VCaP (cell line): Measurements from ENCODE around the gene ZFHX3.

ENCODE experiments used
- H3K27ac ChIP-seq: fragments of 450-650 bp; 2 replicates; pipeline ENCODE4 v1.5.1; 2017
- CTCF ChIP-seq: fragments of 450-650 bp; conservative IDR thresholded peaks from 2 replicates; pipeline ENCODE4 v1.5.1; 2017; ENCODE audit warnings: mild to moderate bottlenecking, moderate library complexity

ZFHX3 gene

GRCh38 chr16:72970656-72971055 is 77.3 kb downstream of the ZFHX3 start:
- TF ChIP-seq CTCF = no peak

GRCh38 chr16:72969812-72970211 is 78.1 kb downstream of the ZFHX3 start:
- H3K27ac ChIP-seq = no peak overlapping the region
- TF ChIP-seq CTCF = no peak

More at GRCh38 chr16:72970656-72971055, 77.3 kb downstream of the ZFHX3 start:
- H3K27ac ChIP-seq = no peak overlapping the region

- H3K27ac ChIP-seq = no peak overlapping the region
- no peak for TF ChIP-seq CTCF
Observed at GRCh38 chr16:72969146-72969545, 78.8 kb downstream of the ZFHX3 start.

DNA sequence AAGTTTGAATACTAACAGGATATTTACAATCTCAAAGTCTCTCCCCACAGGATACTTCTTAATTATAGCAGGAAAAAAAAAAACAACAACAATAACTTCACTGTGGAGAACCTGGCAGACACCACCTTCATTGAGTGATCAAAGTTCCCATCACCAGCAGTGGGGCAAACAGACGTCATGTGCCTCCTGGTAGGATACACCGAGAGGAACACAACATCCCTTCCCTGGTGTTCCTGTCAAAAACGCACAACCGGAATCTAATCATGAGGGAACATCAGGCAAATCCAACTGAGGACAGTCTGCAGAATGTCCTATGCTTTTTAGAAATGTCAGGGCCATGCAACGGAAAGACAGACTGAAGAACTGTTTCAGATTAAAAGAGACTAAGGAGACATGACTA is 80.0 kb downstream of the ZFHX3 start:
- no peak for TF ChIP-seq CTCF
- no peak overlapping the region for H3K27ac ChIP-seq

GRCh38 chr16:72963533-72964315 is 84.2 kb downstream of the ZFHX3 start:
- TF ChIP-seq CTCF = no peak
- H3K27ac ChIP-seq = 0 out of 2 replicates have a peak overlapping the region, but pooled peaks have one; percentile 13

DNA sequence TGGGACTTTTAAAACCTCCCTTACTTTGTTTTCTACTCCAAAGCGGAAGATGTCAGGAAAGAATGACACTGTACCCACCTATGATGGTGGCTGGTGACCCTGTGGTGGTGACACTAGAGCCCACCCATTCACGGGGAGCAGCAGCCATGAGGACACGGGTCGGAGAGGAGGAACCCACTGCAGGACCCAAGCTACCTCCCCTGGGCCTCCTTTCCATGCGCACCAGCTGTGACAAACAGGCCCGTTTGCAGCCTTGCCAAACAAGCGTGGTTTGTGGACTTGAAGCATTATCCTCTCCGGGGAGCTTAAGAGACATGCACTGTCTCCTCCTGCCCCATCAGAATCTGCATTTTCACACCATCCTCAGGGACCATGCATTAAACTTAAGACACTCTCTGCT is 85.6 kb downstream of the ZFHX3 start:
- no peak overlapping the region for H3K27ac ChIP-seq

DNA sequence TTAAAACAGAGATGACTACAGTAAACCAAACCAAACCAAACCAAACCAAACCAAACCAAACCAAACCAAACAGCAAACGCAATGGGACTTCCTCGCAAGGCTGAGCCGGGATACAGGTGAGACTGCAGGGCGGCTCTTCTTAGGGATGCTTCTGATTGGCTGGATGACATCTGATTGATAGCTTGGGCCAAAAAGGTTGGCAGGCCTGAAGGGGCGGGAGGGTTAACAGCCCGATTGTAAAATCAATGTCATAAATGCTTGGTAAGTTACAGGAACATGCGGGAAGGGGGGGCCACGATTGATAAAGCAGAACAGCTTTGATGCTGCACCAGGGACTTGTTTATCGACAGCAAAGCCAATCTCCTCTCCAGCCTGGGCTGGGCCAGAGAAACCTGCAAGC is 86.1 kb downstream of the ZFHX3 start:
- H3K27ac ChIP-seq = no peak overlapping the region
- no peak for TF ChIP-seq CTCF

More for the DNA sequence above, 85.6 kb downstream of the ZFHX3 start:
- TF ChIP-seq CTCF = no peak
